GM20000 (cell line): ENCODE data around the gene EMP1.

ENCODE experiments used
- DNase-seq: peaks from one replicate; pipeline ENCODE4 v3.0.0; 2012; ENCODE audit warnings: low spot score
- TF ChIP-seq, protein P1 (sequence below): IDR thresholded peaks from 2 replicates; pipeline ENCODE4 v1.5.1; 2012; ENCODE audit warnings: mild to moderate bottlenecking, control low read depth; ENCODE audit errors: extremely low read depth, missing control alignments

The EMP1 gene

DNA sequence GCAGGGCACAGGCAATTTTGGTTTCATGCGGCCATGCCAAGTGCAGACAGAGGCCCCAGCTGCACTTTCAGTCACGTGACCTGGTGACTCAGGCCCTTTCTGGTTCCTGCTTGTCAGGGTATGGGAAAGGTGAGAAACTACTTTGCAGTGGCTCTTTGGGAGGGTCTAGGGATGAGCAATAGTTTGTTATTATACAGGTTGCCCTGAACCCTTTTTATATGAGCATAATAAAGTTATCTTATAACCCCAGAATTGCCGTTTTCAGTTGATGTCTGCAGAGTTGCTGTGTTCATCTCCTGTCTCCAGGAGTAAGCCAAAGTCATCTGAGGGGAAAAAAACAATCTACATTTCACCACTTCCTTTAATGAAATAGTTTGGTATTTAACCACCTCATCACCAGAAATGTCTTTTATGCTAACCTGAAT, 30.9 kb upstream of the EMP1 start:
- DNase-seq = peak; percentile 9

DNA sequence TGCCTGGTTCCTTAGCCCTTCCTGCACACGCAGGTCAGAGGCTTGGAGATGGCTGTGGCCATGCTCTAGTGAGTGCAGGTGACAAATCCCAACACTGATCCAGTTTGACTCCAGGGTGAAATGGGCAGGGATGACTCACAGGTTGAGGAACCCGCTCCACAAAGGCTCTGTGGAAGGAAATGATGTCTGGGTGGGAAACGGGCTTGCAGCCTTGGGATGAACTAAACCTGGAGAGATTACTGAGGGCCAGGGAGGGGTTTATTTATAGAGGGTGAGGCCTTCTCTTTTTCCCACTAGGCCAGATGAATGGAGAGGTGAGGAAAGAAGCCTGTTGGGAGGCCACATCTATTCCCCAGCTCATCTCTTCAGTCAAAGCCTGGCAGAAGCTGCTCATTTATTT, 29.3 kb upstream of the EMP1 start:
- TF ChIP-seq, protein P1, sequence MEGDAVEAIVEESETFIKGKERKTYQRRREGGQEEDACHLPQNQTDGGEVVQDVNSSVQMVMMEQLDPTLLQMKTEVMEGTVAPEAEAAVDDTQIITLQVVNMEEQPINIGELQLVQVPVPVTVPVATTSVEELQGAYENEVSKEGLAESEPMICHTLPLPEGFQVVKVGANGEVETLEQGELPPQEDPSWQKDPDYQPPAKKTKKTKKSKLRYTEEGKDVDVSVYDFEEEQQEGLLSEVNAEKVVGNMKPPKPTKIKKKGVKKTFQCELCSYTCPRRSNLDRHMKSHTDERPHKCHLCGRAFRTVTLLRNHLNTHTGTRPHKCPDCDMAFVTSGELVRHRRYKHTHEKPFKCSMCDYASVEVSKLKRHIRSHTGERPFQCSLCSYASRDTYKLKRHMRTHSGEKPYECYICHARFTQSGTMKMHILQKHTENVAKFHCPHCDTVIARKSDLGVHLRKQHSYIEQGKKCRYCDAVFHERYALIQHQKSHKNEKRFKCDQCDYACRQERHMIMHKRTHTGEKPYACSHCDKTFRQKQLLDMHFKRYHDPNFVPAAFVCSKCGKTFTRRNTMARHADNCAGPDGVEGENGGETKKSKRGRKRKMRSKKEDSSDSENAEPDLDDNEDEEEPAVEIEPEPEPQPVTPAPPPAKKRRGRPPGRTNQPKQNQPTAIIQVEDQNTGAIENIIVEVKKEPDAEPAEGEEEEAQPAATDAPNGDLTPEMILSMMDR = no peak
- no peak for DNase-seq

More for the DNA sequence above, 30.9 kb upstream of the EMP1 start:
- TF ChIP-seq, protein P1 = no peak

DNA sequence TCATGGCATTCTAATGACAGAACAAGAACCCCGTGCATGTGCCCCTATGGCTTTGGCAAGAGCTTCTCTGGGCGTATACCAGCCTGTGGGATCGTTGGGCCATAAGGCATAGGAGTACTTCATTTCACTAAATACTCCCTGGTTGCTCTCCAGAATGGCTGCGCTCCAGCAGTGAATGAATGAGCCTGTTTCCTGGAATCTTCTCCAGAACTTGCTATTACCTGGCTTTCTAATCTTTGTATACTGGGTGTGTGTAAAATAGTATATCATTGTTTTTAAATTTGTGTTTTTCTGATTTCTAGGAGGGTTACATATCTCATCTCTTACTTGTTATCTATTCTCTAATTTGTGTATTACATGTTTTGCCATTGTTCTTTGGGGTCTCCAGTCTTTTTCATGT, 28.6 kb upstream of the EMP1 start:
- DNase-seq = no peak
- TF ChIP-seq, protein P1 = no peak

GRCh38 chr12:13169272-13169671, 27.3 kb upstream of the EMP1 start:
- DNase-seq = no peak
- TF ChIP-seq, protein P1 = no peak

DNA sequence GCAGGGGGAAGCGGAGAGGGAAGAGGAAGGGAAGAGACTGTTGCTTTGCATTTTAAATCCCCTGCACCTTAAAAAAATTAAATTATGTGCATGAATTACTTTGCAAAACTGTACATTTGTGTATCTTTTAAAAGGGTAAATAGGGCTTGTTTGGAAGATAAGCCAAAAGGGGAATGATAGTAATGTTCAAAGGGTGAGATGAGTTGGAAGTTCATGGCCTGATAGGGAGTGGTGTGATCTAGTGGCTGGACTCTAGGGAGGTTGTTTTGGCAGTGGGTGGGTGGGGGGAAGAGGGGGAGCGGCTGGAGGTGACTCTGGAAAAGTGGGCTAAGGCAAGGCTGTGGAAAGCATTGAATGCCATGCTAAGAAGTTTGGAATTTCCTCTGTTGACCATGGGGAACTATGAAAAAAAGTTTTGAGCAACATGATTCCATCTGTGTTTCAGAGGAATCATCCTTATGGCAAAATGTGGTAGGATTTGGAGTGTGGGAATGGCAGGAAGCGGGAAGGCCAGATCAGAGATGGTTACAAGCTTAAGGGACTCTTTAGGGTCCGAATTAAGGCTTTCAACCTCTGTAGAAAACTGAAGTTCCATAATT, 25.5 kb upstream of the EMP1 start:
- DNase-seq = no peak
- TF ChIP-seq, protein P1 = no peak

DNA sequence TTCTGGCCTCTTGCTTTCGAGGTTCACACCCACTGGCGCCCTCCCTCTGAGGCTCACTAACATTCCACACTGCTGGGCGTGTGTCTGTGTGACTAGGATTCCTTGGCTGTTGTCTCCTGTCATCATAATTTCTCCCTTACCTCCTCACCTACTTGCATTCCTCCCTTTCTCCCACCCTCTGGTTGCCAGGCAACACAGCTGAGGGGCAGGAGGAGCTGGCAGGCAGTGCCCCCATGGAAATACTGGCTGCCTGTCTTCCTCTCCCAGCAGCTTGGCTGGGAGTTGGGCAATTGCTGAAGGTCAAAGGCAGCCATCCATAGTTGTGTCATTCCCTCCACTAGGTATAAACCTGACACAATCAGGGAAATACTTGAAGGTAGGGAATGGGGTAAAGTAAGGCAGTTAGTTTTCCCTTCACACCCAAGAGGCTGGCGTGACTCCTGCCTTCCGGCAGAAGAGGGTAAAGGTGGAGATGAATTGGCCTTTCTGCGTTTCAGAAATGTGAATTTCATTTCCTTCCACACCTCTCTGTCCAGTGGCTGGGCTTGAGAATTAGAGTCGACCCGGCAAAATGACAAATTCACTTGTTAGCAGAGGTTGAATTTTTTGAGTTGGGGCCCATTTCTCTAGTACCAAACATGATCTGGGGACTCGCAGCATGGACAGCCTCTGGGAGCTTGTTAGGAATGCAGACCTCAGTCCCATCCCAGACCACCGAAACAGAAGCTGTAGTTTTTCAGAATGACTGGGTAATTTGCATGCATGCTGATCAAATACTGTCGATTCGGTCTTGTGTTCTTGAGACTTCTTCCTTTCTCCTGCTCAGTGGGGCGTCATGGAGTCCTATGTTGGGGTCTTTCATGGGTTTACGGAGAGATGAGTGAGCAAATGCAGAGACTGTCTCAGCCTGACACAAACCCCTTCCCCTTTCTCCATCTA, 24.3 kb upstream of the EMP1 start:
- peak; percentile 16 for DNase-seq
- TF ChIP-seq, protein P1 = no peak
